Neural cell (in vitro differentiated cells): ENCODE measurements around the gene GRIK2. TPM values are rescaled to one million over a fixed set of nuclear protein-coding genes. Genes with fewer than 3 reads are reported as not detected.

Experiments used
- H2AFZ ChIP-seq: fragments of 200-600, 300-800 bp; sonication (generic), shearing (Covaris generic); 2 replicates; pipeline ENCODE4 v1.6.0; 2014; ENCODE audit warnings: low read depth, mild to moderate bottlenecking, antibody characterized with exemption, low read length, moderate library complexity
- H3F3A ChIP-seq: fragments of 200-600 bp; shearing (Covaris generic); 2 replicates; pipeline ENCODE4 v1.6.1; 2016; ENCODE audit warnings: mild to moderate bottlenecking, moderate library complexity, mixed read lengths, antibody characterized with exemption, low read length; ENCODE audit not compliant: insufficient read depth, poor library complexity, severe bottlenecking
- H3K27ac ChIP-seq: fragments of 200-600, 300-800 bp; sonication (generic), shearing (Covaris generic); 2 replicates; pipeline ENCODE4 v1.5.1; 2014; ENCODE audit warnings: mild to moderate bottlenecking, low read length, moderate library complexity
- H3K27me3 ChIP-seq: fragments of 300-800, 200-600 bp; sonication (generic), shearing (Covaris generic); 2 replicates; pipeline ENCODE4 v1.6.0; 2014; ENCODE audit warnings: mild to moderate bottlenecking, low read depth, low read length, moderate library complexity; ENCODE audit not compliant: insufficient read depth
- H3K36me3 ChIP-seq: fragments of 300-800, 200-600 bp; sonication (generic), shearing (Covaris generic); 2 replicates; pipeline ENCODE4 v1.5.1; 2014; ENCODE audit warnings: mild to moderate bottlenecking, antibody characterized with exemption, low read length, moderate library complexity; ENCODE audit not compliant: insufficient read depth
- H3K4me2 ChIP-seq: fragments of 300-800, 200-600 bp; sonication (generic), shearing (Covaris generic); 2 replicates; pipeline ENCODE4 v1.6.0; 2014; ENCODE audit warnings: mild to moderate bottlenecking, low read length
- H3K4me3 ChIP-seq: fragments of 300-800, 200-600 bp; sonication (generic), shearing (Covaris generic); 2 replicates; pipeline ENCODE4 v1.5.1; 2014; ENCODE audit warnings: mild to moderate bottlenecking, low read length, moderate library complexity
- H3K79me2 ChIP-seq: fragments of 200-600 bp; shearing (Covaris generic); replicated peaks from 2 replicates; pipeline ENCODE4 v1.6.0; 2014; ENCODE audit warnings: mild to moderate bottlenecking, low read length, moderate library complexity; ENCODE audit not compliant: insufficient read depth
- H3K9ac ChIP-seq: fragments of 300-800, 200-600 bp; sonication (generic), shearing (Covaris generic); 2 replicates; pipeline ENCODE4 v1.6.1; 2016; ENCODE audit warnings: mild to moderate bottlenecking, low read length, mixed read lengths
- H3K9me2 ChIP-seq: fragments of 200-600 bp; shearing (Covaris generic); 2 replicates; pipeline ENCODE4 v1.6.1; 2016; ENCODE audit warnings: mild to moderate bottlenecking, low read length, mixed read lengths; ENCODE audit not compliant: insufficient read depth
- H3K9me3 ChIP-seq: fragments of 200-600, 300-800 bp; sonication (generic), shearing (Covaris generic); 2 replicates; pipeline ENCODE4 v1.6.1; 2016; ENCODE audit warnings: mild to moderate bottlenecking, mixed run types, low read length, moderate library complexity, mixed read lengths
- H4K20me1 ChIP-seq: fragments of 200-600 bp; shearing (Covaris generic); 2 replicates; pipeline ENCODE4 v1.6.1; 2016; ENCODE audit warnings: mild to moderate bottlenecking, mixed run types; ENCODE audit not compliant: insufficient read depth
- EP300 ChIP-seq: fragments of 450-650 bp; conservative IDR thresholded peaks from 2 replicates; pipeline ENCODE4 v1.6.1; 2014; ENCODE audit warnings: antibody characterized with exemption, mild to moderate bottlenecking, moderate library complexity; ENCODE audit not compliant: poor library complexity, severe bottlenecking
- EZH2 ChIP-seq: fragments of 200-600, 300-800 bp; shearing (Covaris generic), sonication (generic); IDR thresholded peaks from 2 replicates; pipeline ENCODE4 v1.6.1; 2014; ENCODE audit warnings: antibody characterized with exemption, low read length, borderline replicate concordance, mild to moderate bottlenecking; ENCODE audit not compliant: insufficient read depth, poor library complexity, severe bottlenecking
- MXI1 ChIP-seq: fragments of 450-650 bp; conservative IDR thresholded peaks from 2 replicates; pipeline ENCODE4 v1.6.1; 2014; ENCODE audit warnings: antibody characterized with exemption, mild to moderate bottlenecking; ENCODE audit not compliant: poor library complexity, severe bottlenecking
- POLR2AphosphoS5 ChIP-seq: IDR thresholded peaks from 2 replicates; pipeline ENCODE4 v1.6.1; 2012
- RAD21 ChIP-seq: fragments of 450-650 bp; conservative IDR thresholded peaks from 2 replicates; pipeline ENCODE4 v1.6.1; 2014; ENCODE audit warnings: antibody characterized with exemption, mild to moderate bottlenecking, moderate library complexity
- REST ChIP-seq: IDR thresholded peaks from 2 replicates; pipeline ENCODE4 v1.6.1; 2012; ENCODE audit warnings: borderline replicate concordance
- SMC3 ChIP-seq: fragments of 450-650 bp; conservative IDR thresholded peaks from 2 replicates; pipeline ENCODE4 v1.6.1; 2014; ENCODE audit warnings: antibody characterized with exemption, mild to moderate bottlenecking, moderate library complexity; ENCODE audit not compliant: poor library complexity
- TAF1 ChIP-seq: IDR thresholded peaks from 2 replicates; pipeline ENCODE4 v1.6.1; 2012; ENCODE audit warnings: low read depth
- polyA plus RNA-seq: library from polyadenylated mRNA; depleted of rRNA; stranded (reverse); fragments of >200 nt; gene quantifications from 2 replicates; pipeline ENCODE4 v1.2.3, GENCODE V29; 2014
- TF ChIP-seq, protein P1 (sequence below): fragments of 450-650 bp; IDR thresholded peaks from 2 replicates; pipeline ENCODE4 v1.5.1; 2014; ENCODE audit warnings: antibody characterized with exemption, mild to moderate bottlenecking, moderate library complexity; ENCODE audit not compliant: poor library complexity, severe bottlenecking

The GRIK2 gene
- polyA plus RNA-seq, 1 donor from 2014 or later, result 106 TPM

DNA sequence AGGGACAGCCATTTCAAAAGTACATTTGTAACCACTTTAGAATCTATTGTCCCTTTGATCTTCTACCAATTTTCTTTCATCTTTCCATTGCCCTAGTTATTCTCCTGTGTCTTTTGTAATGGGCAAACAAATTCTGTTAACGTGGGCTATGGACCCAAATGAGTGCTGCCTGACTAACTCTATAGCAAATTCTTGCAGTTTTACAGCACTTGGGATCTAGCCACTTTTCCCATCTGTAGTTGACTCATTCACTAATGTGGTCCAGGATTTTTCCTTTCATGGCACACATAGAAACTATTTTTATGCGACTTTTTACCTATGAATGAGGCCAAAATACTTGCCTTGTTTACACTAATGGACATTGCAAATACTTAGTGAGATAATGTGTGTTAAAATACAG lies 52.0 kb downstream of the GRIK2 start:
- H3K9me2 ChIP-seq, result no peaks in the 10 kb centered on the region
- TF ChIP-seq, protein P1, sequence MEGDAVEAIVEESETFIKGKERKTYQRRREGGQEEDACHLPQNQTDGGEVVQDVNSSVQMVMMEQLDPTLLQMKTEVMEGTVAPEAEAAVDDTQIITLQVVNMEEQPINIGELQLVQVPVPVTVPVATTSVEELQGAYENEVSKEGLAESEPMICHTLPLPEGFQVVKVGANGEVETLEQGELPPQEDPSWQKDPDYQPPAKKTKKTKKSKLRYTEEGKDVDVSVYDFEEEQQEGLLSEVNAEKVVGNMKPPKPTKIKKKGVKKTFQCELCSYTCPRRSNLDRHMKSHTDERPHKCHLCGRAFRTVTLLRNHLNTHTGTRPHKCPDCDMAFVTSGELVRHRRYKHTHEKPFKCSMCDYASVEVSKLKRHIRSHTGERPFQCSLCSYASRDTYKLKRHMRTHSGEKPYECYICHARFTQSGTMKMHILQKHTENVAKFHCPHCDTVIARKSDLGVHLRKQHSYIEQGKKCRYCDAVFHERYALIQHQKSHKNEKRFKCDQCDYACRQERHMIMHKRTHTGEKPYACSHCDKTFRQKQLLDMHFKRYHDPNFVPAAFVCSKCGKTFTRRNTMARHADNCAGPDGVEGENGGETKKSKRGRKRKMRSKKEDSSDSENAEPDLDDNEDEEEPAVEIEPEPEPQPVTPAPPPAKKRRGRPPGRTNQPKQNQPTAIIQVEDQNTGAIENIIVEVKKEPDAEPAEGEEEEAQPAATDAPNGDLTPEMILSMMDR, result no peak
- TF ChIP-seq SMC3 (no peak), EZH2 (no peak), TAF1 (no peak), RAD21 (no peak), REST (no peak), MXI1 (no peak), POLR2AphosphoS5 (no peak), EP300 (no peak)
- no peak overlapping the region for H3K4me3 ChIP-seq
- no peak overlapping the region for H3K27ac ChIP-seq
- H3K9ac ChIP-seq, result no peak overlapping the region
- H3K36me3 ChIP-seq, result no peaks in the 10 kb centered on the region
- no peak overlapping the region for H2AFZ ChIP-seq
- H3K9me3 ChIP-seq, result no peaks in the 10 kb centered on the region
- H4K20me1 ChIP-seq, result no peaks in the 10 kb centered on the region
- H3K27me3 ChIP-seq, result no peaks in the 10 kb centered on the region
- H3K79me2 ChIP-seq, result no peaks in the 10 kb centered on the region
- no peaks in the 10 kb centered on the region for H3F3A ChIP-seq
- no peak overlapping the region for H3K4me2 ChIP-seq

DNA sequence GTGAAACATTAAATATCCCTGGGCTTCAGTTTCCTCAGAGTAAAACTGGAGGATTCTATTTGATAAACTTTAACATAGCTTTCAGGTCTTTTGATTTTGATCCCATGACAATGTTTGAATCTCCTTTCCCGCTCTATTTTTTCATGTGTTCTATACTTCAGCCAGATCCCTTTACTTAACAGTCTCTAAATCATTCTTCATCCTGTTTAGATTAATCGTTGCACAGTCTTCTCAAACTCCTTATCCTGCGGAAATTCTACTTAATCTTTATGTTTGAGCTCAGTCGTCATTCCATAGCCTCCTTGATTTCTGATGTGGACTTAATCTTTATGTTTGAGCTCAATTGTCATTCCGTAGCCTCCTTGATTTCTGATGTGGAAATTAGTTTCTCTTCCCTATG lies 57.4 kb downstream of the GRIK2 start:
- Histone ChIP-seq H3K27me3 (no peaks in the 10 kb centered on the region), H2AFZ (no peak overlapping the region), H3K36me3 (no peaks in the 10 kb centered on the region), H3K4me3 (no peak overlapping the region), H3K9me3 (no peaks in the 10 kb centered on the region), H4K20me1 (no peaks in the 10 kb centered on the region), H3K9ac (no peak overlapping the region), H3K27ac (no peak overlapping the region), H3K9me2 (no peaks in the 10 kb centered on the region), H3K4me2 (no peak overlapping the region), H3F3A (no peaks in the 10 kb centered on the region), H3K79me2 (no peaks in the 10 kb centered on the region)
- TF ChIP-seq, protein P1, result no peak
- TF ChIP-seq POLR2AphosphoS5 (no peak), TAF1 (no peak), EP300 (no peak), REST (no peak), RAD21 (no peak), EZH2 (no peak)
